OCI-LY3 (cell line): ENCODE measurements around the gene ARSA.

ENCODE experiments used
- CTCF ChIP-seq: fragments of 200-600, 300-600 bp; sonication (generic); IDR thresholded peaks from 2 replicates; pipeline ENCODE4 v1.5.1; 2014; ENCODE audit warnings: antibody characterized with exemption, low read length, low read depth
- EZH2phosphoT487 ChIP-seq: fragments of 200-600 bp; shearing (Covaris generic); IDR thresholded peaks from 2 replicates; pipeline ENCODE4 v1.6.1; 2018; ENCODE audit warnings: antibody characterized with exemption, mixed run types, low read depth

- TF ChIP-seq CTCF (no peak), EZH2phosphoT487 (no peak)
Observed at GRCh38 chr22:50601669-50602337, 26.1 kb downstream of the ARSA start.
